GM12891 (cell line): ENCODE measurements around the gene TTC1.

Experiments
- POLR2A ChIP-seq: IDR thresholded peaks from 2 replicates; pipeline ENCODE4 v1.6.1; 2011; ENCODE audit warnings: low read depth, low read length, control low read depth
- POLR2AphosphoS5 ChIP-seq: IDR thresholded peaks from 2 replicates; pipeline ENCODE4 v1.6.1; 2011; ENCODE audit warnings: low read depth, low read length, control low read depth
- SPI1 ChIP-seq: IDR thresholded peaks from 2 replicates; pipeline ENCODE4 v1.6.1; 2011; ENCODE audit warnings: low read depth, low read length, control low read depth
- TAF1 ChIP-seq: IDR thresholded peaks from 2 replicates; pipeline ENCODE4 v1.6.1; 2011; ENCODE audit warnings: low read depth, low read length, control low read depth

GRCh38 chr5:160081495-160081894 is 72.6 kb downstream of the TTC1 start:
- TF ChIP-seq POLR2AphosphoS5 (no peak), POLR2A (no peak), TAF1 (no peak), SPI1 (no peak)
